MM.1S (cell line): ENCODE data around the gene FCN3.

Experiments used
- EZH2 ChIP-seq: fragments of 300-600 bp; sonication (generic); optimal IDR thresholded peaks from 2 replicates; pipeline ENCODE3; 2017; ENCODE audit warnings: low read depth, mild to moderate bottlenecking, antibody characterized with exemption, low read length, mixed read lengths
- EZH2phosphoT487 ChIP-seq: fragments of 300-600 bp; sonication (generic); IDR thresholded peaks from 2 replicates; pipeline ENCODE4 v1.6.1; 2018; ENCODE audit warnings: antibody characterized with exemption, low read length
- TF ChIP-seq, protein P1 (sequence below): fragments of 300-600 bp; sonication (generic); IDR thresholded peaks from 2 replicates; pipeline ENCODE4 v1.5.1; 2016; ENCODE audit warnings: antibody characterized with exemption, low read length, mixed read lengths

DNA sequence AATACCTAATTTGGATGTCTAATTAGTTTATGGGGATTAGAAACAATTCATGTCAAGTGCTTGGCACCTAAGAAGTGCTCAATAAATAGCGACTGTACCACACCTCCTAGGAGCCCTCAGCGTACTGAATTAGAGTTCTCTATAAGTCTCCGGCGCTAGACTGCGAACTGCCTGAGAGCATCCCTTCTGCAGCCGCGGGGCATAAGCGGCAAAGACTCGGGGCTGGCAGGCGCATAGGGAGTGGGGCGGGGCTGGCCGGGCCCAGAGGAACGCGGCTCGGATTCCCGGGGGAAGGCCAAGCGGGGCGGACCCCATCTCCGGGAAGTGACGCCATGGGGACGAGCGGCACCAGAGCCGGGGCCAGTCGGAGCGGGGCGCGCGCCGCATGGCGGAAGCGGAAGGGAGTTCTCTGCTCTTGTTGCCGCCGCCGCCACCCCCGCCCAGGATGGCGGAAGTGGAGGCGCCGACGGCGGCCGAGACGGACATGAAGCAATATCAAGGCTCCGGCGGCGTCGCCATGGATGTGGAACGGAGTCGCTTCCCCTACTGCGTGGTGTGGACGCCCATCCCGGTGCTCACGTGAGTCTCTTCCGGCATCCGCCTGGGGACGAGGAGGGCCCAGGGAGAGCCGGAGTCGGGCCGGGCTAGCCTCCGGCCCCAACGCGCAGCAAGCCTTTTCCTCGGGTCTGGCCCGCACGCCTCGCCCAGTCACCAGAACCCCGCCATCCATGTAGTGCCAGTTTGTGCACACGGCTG lies 52.6 kb downstream of the FCN3 start, which contains the start of gene TMEM222:
- TF ChIP-seq, protein P1, sequence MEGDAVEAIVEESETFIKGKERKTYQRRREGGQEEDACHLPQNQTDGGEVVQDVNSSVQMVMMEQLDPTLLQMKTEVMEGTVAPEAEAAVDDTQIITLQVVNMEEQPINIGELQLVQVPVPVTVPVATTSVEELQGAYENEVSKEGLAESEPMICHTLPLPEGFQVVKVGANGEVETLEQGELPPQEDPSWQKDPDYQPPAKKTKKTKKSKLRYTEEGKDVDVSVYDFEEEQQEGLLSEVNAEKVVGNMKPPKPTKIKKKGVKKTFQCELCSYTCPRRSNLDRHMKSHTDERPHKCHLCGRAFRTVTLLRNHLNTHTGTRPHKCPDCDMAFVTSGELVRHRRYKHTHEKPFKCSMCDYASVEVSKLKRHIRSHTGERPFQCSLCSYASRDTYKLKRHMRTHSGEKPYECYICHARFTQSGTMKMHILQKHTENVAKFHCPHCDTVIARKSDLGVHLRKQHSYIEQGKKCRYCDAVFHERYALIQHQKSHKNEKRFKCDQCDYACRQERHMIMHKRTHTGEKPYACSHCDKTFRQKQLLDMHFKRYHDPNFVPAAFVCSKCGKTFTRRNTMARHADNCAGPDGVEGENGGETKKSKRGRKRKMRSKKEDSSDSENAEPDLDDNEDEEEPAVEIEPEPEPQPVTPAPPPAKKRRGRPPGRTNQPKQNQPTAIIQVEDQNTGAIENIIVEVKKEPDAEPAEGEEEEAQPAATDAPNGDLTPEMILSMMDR, result no peak
- no peak for TF ChIP-seq EZH2phosphoT487
- TF ChIP-seq EZH2, result no peak
